ENCODE results near the gene MED12L. TPM values are rescaled to one million over a fixed set of nuclear protein-coding genes. Genes with fewer than 3 reads are reported as not detected.

MED12L gene
- total and polyA plus RNA-seq, 10 of the 15 experiments (the other 5 are each of a cell fraction or from before 2014, with no cell fraction given): 0.01 to 0.06 (median 0.03) TPM; not detected in 2

DNA sequence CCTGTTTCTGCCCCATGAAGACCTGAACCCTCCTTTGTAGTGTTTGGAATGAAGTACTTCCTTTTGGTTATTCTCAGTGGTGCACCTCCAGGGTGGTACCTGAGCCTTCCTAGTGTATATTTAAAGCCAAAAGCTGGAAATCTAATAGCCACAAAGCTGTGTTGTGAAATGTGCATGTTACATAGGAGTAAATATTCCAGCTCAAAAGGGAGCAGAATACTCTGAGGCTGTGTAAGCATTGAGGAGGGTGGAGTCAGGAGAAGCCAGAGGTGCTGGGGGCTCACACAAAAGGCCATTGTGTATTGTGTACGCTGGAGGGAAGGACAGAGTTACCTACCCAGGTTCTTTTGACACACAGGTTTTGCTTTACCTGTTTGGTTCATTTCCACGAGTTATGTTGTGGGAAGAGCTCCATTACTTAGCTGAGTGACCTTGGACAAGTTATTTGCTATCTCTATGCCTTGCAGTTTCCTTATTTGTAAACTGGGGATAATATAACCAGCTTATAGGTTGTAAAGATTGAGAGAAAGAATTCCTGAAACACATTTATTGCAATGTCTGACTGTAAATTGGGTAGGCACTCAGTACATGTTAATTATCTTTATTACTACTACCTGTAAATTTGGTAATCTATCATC lies 92.9 kb downstream of the MED12L start:
- 36% methylated on average over 2 of the region's 2 CpGs for WGBS (ENCODE audit: insufficient coverage, insufficient replicate concordance, low lambda C conversion rate, missing lambda C conversion rate)
- H3K27ac ChIP-seq (ENCODE audit: control insufficient read depth, insufficient read depth): no peak overlapping the region
- no peak for FAIRE-seq

DNA sequence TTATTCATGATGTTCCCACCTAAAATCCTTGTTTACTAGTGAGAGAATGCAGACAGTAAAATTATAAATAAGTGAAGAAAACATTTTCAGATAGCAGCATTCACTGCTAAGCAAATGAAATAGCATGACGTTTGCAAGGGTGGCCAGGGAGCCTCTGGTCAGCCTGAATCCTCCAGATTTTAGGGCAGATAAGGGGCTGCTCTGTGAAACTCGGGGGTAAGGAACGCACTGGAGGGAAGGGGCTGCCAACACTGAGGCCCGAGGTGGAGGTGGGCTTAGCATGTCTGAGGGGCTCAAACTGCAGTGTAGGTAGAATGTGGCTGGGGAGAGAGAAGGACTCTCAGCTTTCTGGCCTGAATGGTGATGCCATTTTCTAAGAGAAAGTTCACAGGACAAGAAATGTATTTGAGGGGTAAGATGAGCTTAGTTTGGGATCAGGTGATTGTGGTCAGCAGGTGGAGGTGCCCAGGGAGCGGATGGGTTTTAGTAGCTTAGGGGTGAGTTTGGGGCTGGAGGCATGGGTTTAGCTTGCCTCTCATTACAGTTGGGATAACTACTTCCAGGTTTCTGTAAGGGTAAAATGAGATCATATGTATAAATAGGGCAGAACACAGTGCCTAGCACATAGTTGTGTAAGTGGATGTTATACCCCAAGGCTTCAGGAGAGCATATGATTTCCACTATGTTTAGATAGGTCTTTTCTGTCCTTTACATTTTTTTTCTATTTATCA lies 97.0 kb downstream of the MED12L start:
- 29% methylated on average over 5 of the region's 5 CpGs for WGBS (ENCODE audit: insufficient coverage, insufficient replicate concordance, low lambda C conversion rate, missing lambda C conversion rate)
- FAIRE-seq: no peak
- no peaks in the 10 kb centered on the region; a peak in 1 of 4 replicates for H3K27me3 ChIP-seq (replicated peaks in 1 of 2; ENCODE audit: control insufficient read depth in 2 of 2, insufficient read depth in 2 of 2, low read length in 1 of 2)
- H3K4me2 ChIP-seq (ENCODE audit: control insufficient read depth, insufficient read depth): no peak overlapping the region
- H3K9ac ChIP-seq (ENCODE audit: control insufficient read depth, insufficient read depth, low read length): no peak overlapping the region
- ChIA-PET SMC1A (ENCODE audit: uncharacterized antibody, unreplicated experiment) (no interaction called here), POLR2A (no interaction called here), RAD21 (ENCODE audit: unreplicated experiment) (no interaction called here), CTCF (interaction anchor here (0.7 to 1.5 kb wide), 4 partner anchors 14 to 678 kb away, joined by 3 to 5 read pairs (median 3); no protein-coding TSS in a partner anchor)
- no peaks in the 10 kb centered on the region for H3K9me3 ChIP-seq (replicated peaks; ENCODE audit: control insufficient read depth, insufficient read depth, low read length)
- H3K27ac ChIP-seq (ENCODE audit: control insufficient read depth, insufficient read depth): no peak overlapping the region
- H3K79me2 ChIP-seq (ENCODE audit: control insufficient read depth, insufficient read depth, low read length): no peaks in the 10 kb centered on the region
- no peak overlapping the region for H2AFZ ChIP-seq (ENCODE audit: control insufficient read depth, low read depth, low read length)
- DNase-seq (ENCODE audit: low read depth, low spot score): no peak
- no peak for ATAC-seq
- no peaks in the 10 kb centered on the region for H3K36me3 ChIP-seq (ENCODE audit: control insufficient read depth in 2 of 2, insufficient read depth in 2 of 2, low read length in 1 of 2)
- H4K20me1 ChIP-seq (ENCODE audit: control insufficient read depth, insufficient read depth): no peaks in the 10 kb centered on the region
- no TSS peak for BruUV-seq (replicated peaks)
- in situ Hi-C loops (cut with MboI): no loop called here
- intact Hi-C loops (cut with micrococcal nuclease; ENCODE audit: unreplicated experiment): no loop called here
- TF ChIP-seq CHD2 (IDR thresholded peaks at IDR 0.05; ENCODE audit: borderline replicate concordance, low read depth, low read length): no peak
- no peak for TF ChIP-seq ZNF274 (IDR thresholded peaks at IDR 0.05; ENCODE audit: insufficient read depth, insufficient read length)
- TF ChIP-seq ETV6 (conservative IDR thresholded peaks at IDR 0.05 in 1 of 2, IDR thresholded peaks at IDR 0.05 in 1 of 2; ENCODE audit: borderline replicate concordance in 1 of 2, low read depth in 1 of 2): no peak
- H3K4me3 ChIP-seq: no peak overlapping the region
- no peaks in the 10 kb centered on the region for H3K4me1 ChIP-seq (ENCODE audit: control insufficient read depth, insufficient read depth, low read length)

More for the DNA sequence above, 92.9 kb downstream of the MED12L start:
- H3K4me3 ChIP-seq: no peak overlapping the region
- H3K4me1 ChIP-seq (ENCODE audit: control insufficient read depth, insufficient read depth, low read length): no peaks in the 10 kb centered on the region
- H3K4me2 ChIP-seq (ENCODE audit: control insufficient read depth, insufficient read depth): no peak overlapping the region
- no TSS peak for BruUV-seq (replicated peaks)
- H3K9me3 ChIP-seq (replicated peaks; ENCODE audit: control insufficient read depth, insufficient read depth, low read length): no peaks in the 10 kb centered on the region
- no peak overlapping the region for H3K9ac ChIP-seq (ENCODE audit: control insufficient read depth, insufficient read depth, low read length)
- H2AFZ ChIP-seq (ENCODE audit: control insufficient read depth, low read depth, low read length): no peak overlapping the region
- intact Hi-C loops (cut with micrococcal nuclease; ENCODE audit: unreplicated experiment): no loop called here
- in situ Hi-C loops (cut with MboI): no loop called here
- no peaks in the 10 kb centered on the region for H3K36me3 ChIP-seq (ENCODE audit: control insufficient read depth in 2 of 2, insufficient read depth in 2 of 2, low read length in 1 of 2)
- ChIA-PET RAD21 (ENCODE audit: unreplicated experiment) (interaction anchor here (0.7 to 1.7 kb wide), 3 partner anchors 9 to 228 kb away, joined by 3 to 4 read pairs (median 3); no protein-coding TSS in a partner anchor), SMC1A (ENCODE audit: uncharacterized antibody, unreplicated experiment) (interaction anchor here (0.6 to 1.1 kb wide), 4 partner anchors 8 to 768 kb away, joined by 3 to 6 read pairs (median 3); no protein-coding TSS in a partner anchor), CTCF (interaction anchor here (0.7 to 2.1 kb wide), 4 partner anchors 10 to 104 kb away, joined by 3 to 17 read pairs (median 4); no protein-coding TSS in a partner anchor), POLR2A (interaction anchor here (1.0 kb wide), 1 partner anchor 10 kb away, joined by 3 read pairs; no protein-coding TSS in a partner anchor)
- no peak for TF ChIP-seq IRF3 (IDR thresholded peaks at IDR 0.05)
- H3K27me3 ChIP-seq (replicated peaks in 1 of 2; ENCODE audit: control insufficient read depth in 2 of 2, insufficient read depth in 2 of 2, low read length in 1 of 2): no peaks in the 10 kb centered on the region
- H4K20me1 ChIP-seq (ENCODE audit: control insufficient read depth, insufficient read depth): no peaks in the 10 kb centered on the region
- no peak for ATAC-seq
- no peak for DNase-seq (ENCODE audit: low read depth, low spot score)
- no peaks in the 10 kb centered on the region for H3K79me2 ChIP-seq (ENCODE audit: control insufficient read depth, insufficient read depth, low read length)

Measured in GM12878 (cell line).